GM21526 (cell line): ENCODE measurements around the gene DRD1.
A peak's percentile ranks its signal among the peaks of the same experiment; 100 is the strongest.

Experiments
- ATAC-seq: cut with Tn5 transposase; IDR thresholded peaks from one replicate; pipeline ENCODE4 v1.9.1; 2021; ENCODE audit warnings: moderate library complexity; ENCODE audit not compliant: unreplicated experiment, low FRiP score

The DRD1 gene

GRCh38 chr5:175444060-175444904 is at the start of gene DRD1:
Gene DRD1, minus strand, starts transcription at chr5:175444182. Its CDS starts 1,083 bp downstream, at chr5:175443099.
- ATAC-seq: peak; percentile 80

DNA sequence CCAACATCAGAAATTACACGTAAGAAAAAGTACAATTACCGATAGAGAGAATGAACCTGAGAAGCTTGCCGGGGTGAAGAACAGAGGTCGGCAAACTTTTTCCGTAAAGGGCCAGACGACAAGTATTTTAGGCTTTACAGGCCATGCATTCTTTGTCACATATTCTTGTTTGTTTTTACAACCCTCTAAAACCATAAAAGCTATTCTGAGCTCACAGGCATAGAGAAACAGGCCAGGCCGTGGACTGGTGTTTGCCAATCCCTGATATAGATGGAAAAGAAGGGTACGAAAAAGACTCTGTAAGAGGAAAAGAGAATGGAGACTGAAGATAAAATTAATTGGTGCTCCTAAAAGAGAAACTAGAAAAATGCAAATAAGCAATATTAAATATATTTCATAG is 49.7 kb upstream of the DRD1 start:
- ATAC-seq: no peak

GRCh38 chr5:175493260-175493659 is 49.3 kb upstream of the DRD1 start:
- ATAC-seq: no peak

GRCh38 chr5:175491223-175491622 is 47.2 kb upstream of the DRD1 start:
- no peak for ATAC-seq

GRCh38 chr5:175489693-175490443 is 45.9 kb upstream of the DRD1 start:
- no peak for ATAC-seq

GRCh38 chr5:175487514-175488222 is 43.7 kb upstream of the DRD1 start:
- no peak for ATAC-seq

GRCh38 chr5:175485631-175486030 is 41.6 kb upstream of the DRD1 start:
- no peak for ATAC-seq

DNA sequence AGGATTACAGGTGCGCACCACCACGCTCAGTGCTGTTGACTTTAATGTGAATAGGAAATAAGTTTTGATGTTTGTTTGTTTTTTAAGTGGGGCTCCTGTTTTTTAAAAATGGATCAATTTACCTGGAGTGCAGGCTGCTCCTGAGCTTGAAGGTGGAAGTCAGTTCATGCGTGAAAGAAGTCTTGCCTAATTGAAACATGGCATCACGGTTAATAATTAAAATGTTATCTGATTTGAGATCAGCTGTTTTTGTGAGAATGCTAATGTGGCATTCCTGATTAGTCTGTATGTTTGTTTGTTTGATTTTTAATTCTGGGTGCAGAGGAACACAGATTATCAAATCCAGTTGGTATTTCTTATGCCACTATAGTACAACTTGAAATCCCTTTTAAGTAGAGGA is 40.8 kb upstream of the DRD1 start:
- ATAC-seq: no peak

- no peak for ATAC-seq
These were observed 40.3 kb upstream of the DRD1 start for GRCh38 chr5:175484322-175484721.

GRCh38 chr5:175483337-175483736 is 39.4 kb upstream of the DRD1 start:
- ATAC-seq: no peak

GRCh38 chr5:175479125-175479881 is 35.3 kb upstream of the DRD1 start:
- ATAC-seq: no peak

- ATAC-seq: peak; percentile 88
These were observed 34.6 kb upstream of the DRD1 start, which contains the start of gene SFXN1 for GRCh38 chr5:175478384-175479124. Gene SFXN1, plus strand, starts transcription at chr5:175478560. Its CDS starts 13,544 bp downstream, at chr5:175492104.

- no peak for ATAC-seq
These were observed 34.0 kb upstream of the DRD1 start for GRCh38 chr5:175478008-175478383.

- ATAC-seq: no peak
These were observed 33.5 kb upstream of the DRD1 start for GRCh38 chr5:175477440-175477839.

DNA sequence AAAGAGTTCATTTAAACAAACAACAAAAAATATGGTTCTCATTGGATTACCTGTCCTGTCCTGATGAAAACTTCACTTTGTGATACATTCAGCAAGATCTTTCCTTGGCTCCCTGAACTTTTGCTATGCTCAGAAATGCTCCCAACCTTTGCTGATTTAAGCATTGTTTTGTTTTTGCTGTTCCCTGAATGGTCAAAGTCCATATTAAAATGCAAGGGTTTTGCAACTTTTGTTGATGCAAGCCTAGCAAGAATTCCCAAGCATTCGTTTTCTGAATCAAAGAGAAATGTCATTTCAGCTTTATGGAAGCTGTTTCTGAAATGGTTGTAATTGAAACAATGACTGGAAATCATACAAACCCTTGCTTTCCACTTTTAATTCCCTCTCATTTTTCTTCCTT is 31.3 kb upstream of the DRD1 start:
- ATAC-seq: no peak

- ATAC-seq: no peak
These were observed 28.4 kb upstream of the DRD1 start for GRCh38 chr5:175472378-175472777.

DNA sequence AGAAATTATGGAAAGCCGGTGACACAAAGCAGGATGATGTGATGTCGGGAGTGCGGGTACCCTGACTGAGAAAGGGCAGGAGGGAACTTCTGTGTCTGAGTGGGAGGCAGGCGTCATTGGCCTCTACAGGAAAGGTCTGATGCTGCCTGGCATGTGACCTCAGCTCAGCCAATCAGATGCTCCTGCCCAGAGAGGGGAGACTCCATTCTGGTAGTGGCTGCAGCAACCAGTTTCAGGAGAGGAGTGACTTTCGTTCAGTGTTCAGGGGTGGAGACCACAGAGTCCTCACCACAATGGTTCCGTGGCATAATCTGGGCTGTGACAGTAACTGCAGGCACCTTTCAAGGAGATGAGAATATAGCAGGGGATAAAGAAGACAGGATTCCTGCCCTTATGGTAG is 27.6 kb upstream of the DRD1 start:
- ATAC-seq: no peak

- no peak for ATAC-seq
These were observed 27.2 kb upstream of the DRD1 start for GRCh38 chr5:175471196-175471595.

- no peak for ATAC-seq
These were observed 26.8 kb upstream of the DRD1 start for GRCh38 chr5:175470781-175471180.

DNA sequence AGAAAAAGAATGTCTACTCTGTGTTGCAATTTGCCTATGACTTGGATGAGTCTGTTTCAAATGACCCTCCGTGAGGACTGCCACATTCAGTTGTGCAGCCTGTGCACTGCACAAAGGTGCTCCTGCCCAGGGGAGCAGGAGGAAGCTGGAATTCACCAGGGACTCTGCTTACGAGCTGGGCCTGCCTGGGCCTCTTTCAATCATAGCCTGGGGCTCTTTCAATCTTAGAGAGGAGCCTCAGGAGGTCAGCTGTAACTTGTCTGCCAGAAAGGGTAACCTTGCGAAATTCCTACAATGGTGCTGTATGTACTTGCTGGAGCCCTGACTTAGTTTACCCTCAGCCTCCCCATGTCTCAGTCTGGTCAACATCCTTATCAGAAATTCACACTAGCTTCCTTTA is 25.9 kb upstream of the DRD1 start:
- no peak for ATAC-seq
